GM19351 (cell line): ENCODE results near the gene RUSC1.
"Not testable (repeated sequence)": the region's sequence is repeated elsewhere in the genome, so short reads cannot be mapped to it uniquely, and the experiment has no call there.

ENCODE experiments used
- ATAC-seq: cut with Tn5 transposase; IDR thresholded peaks from one replicate; pipeline ENCODE4 v1.9.1; 2021; ENCODE audit warnings: mild to moderate bottlenecking, moderate library complexity; ENCODE audit not compliant: unreplicated experiment

The RUSC1 gene

GRCh38 chr1:155320661-155321617, at the start of gene RUSC1:
Gene RUSC1 (plus strand): TSS chr1:155320894. CDS start chr1:155321774, 880 bp downstream.
- no peak for ATAC-seq

GRCh38 chr1:155272466-155273342, 48.0 kb upstream of the RUSC1 start:
- peak; percentile 29 for ATAC-seq

GRCh38 chr1:155273343-155274245, 47.1 kb upstream of the RUSC1 start, which contains the start of gene CLK2:
Gene CLK2 (minus strand): TSS chr1:155273504. CDS start chr1:155270977, 2,527 bp downstream.
- peak; percentile 73 for ATAC-seq

- peak; percentile 58 for ATAC-seq
These were observed 43.4 kb upstream of the RUSC1 start, which contains the start of gene HCN3 for GRCh38 chr1:155277070-155277901. Gene HCN3 (plus strand): TSS chr1:155277463. CDS start chr1:155277591, 128 bp downstream.

GRCh38 chr1:155277902-155278688, 42.6 kb upstream of the RUSC1 start:
- ATAC-seq, result no peak

GRCh38 chr1:155278689-155279160, 42.0 kb upstream of the RUSC1 start:
- no peak for ATAC-seq

- no peak for ATAC-seq
These were observed 41.4 kb upstream of the RUSC1 start for GRCh38 chr1:155279268-155279667.

- no peak for ATAC-seq
These were observed 38.1 kb upstream of the RUSC1 start for GRCh38 chr1:155282488-155283091.

- no peak for ATAC-seq
These were observed 36.2 kb upstream of the RUSC1 start for GRCh38 chr1:155284476-155284875.

GRCh38 chr1:155285063-155285462, 35.6 kb upstream of the RUSC1 start:
- no peak for ATAC-seq

- ATAC-seq, result no peak
These were observed 35.1 kb upstream of the RUSC1 start for GRCh38 chr1:155285631-155286044.

- no peak for ATAC-seq
These were observed 34.1 kb upstream of the RUSC1 start for GRCh38 chr1:155286544-155286943.

GRCh38 chr1:155287987-155288543, 32.6 kb upstream of the RUSC1 start:
- no peak for ATAC-seq

GRCh38 chr1:155291006-155291405, 29.7 kb upstream of the RUSC1 start:
- ATAC-seq, result not testable (repeated sequence)

- no peak for ATAC-seq
These were observed 27.5 kb upstream of the RUSC1 start for GRCh38 chr1:155293086-155293749.

- ATAC-seq, result no peak
These were observed 26.0 kb upstream of the RUSC1 start for GRCh38 chr1:155294520-155295182.
